ENCODE measurements around the gene OR1F1.
"Not testable (repeated sequence)": the region's sequence is repeated elsewhere in the genome, so short reads cannot be mapped to it uniquely, and the experiment has no call there.

Gene OR1F1

DNA sequence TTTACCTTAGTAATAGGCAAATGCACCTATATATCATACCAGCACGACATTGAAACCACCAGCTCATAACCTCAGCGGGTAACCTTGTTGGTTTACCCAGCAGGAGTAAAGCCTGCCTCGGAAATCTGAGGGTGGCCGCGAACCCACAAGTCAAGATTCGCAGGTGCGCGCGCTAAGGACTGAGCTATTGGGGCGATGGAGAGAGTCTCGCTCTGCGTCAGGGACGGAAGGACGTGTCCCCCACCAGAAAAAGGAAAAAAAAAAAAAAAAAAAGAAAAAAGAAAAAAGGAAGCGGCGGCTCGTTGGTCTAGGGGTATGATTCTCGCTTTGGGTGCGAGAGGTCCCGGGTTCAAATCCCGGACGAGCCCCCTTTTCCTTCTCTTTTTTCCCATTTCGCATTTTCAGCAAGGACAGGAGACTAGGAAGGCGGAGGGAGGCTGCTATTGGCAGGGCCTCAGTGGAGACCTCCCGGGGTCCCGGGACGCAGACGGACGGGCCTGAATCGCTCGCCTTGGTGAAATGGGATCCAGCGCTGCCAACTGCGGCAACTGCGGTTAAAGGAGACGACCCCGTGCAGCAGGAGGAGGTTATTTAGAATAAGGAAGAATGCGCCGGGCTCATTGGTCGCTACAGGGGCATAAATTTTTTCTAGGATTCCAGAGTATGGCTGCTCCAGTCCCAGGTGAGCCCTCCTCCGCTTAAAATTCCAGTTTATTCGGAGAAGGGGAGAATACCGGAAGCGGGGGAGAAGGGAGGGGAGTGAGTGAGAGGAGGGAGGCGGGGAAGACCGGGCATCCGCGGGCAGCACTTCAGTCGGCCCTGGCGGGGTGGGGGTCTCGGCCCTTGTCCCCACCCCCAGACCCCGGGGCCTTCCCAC is at the start of gene OR1F1:
Gene OR1F1 (plus strand): TSS at position 407 of the 877 bp plus-strand sequence.
- FAIRE-seq = peak; percentile 73
- peak; percentile 90 for DNase-seq (ENCODE audit: low spot score)

DNA sequence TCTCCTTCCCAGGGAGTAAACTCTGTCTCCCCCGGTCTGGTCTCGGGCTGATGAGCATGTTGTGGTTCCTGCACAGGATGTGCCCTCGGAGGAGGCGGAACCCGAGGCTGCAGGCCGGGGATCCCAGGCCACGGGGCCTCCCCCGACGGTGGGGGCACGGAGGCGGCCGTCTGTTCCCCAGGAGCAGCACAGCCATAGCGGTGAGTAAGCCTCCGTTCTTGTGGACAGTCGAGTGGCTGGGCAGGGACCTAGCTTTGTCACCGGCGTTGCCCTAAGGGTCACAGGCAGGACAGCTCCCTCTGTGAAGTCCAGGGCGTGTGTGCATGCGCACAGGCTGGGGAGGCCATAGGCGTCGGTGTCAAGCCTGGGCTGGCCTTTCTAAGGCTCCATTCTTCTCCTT is 49.7 kb upstream of the OR1F1 start:
- FAIRE-seq = no peak
- DNase-seq (ENCODE audit: low spot score) = peak; percentile 19

DNA sequence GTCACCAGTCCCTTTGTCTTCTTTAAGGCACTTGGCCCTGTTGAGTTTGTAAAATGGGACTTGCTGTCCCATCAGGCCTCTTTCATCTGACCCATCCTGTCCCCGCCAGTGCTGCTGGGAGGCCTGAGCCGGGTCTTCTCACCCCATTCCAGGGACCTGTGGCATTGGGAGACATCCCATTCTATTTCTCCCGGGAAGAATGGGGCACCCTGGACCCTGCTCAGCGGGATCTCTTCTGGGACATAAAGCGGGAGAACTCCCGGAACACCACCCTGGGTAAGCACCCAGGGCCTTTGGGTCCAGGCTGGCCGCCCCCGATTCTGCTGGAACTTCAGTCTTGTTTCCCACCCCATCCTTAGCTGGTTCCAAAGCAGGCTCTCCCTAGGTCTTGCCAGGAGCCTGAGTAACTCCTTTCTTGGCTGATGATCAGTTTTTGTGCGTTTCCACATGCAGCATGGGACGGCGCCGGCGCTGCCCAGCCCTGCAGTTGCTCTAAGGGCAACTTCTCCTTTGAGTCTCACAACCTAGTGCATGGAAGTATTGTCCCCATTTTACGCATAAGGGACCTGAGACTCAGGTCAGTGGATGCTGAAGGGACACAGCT is 49.1 kb upstream of the OR1F1 start:
- DNase-seq (ENCODE audit: low spot score) (no peak), FAIRE-seq (no peak)

GRCh38 chr16:3139561-3139960 is 48.4 kb upstream of the OR1F1 start:
- not testable (repeated sequence) for FAIRE-seq; DNase-seq (ENCODE audit: low spot score)

GRCh38 chr16:3140603-3141427 is 47.2 kb upstream of the OR1F1 start:
- FAIRE-seq (no peak), DNase-seq (ENCODE audit: low spot score) (no peak)

- FAIRE-seq = no peak
- DNase-seq (ENCODE audit: low spot score) = no peak
Measured at GRCh38 chr16:3141781-3142311, 46.2 kb upstream of the OR1F1 start.

- no peak for DNase-seq (ENCODE audit: low spot score)
- FAIRE-seq = no peak
Measured at GRCh38 chr16:3142327-3142726, 45.7 kb upstream of the OR1F1 start.

GRCh38 chr16:3142770-3143169 is 45.2 kb upstream of the OR1F1 start:
- DNase-seq (ENCODE audit: low spot score) (no peak), FAIRE-seq (no peak)

DNA sequence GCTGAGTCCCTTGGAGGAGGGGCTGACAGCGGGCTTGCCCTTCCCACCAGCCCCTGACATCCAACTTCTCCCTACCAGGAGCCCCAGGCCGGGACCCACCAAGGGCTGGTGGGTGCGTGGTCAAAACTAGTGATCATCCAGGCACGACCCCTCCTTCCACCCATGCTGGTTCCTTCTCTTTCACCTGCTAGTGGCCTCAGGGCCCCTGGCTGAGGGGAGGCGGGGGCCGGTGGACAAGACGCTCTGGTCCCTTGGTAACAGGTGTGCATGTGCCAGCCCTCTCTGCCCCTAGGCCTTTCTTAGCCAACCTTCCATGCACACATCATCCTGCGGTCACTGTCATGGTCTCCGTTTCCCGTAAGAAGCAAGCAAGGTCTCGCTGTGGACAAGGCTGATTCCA is 44.8 kb upstream of the OR1F1 start:
- DNase-seq (ENCODE audit: low spot score) = no peak
- FAIRE-seq = no peak

- FAIRE-seq = no peak
- no peak for DNase-seq (ENCODE audit: low spot score)
Measured at GRCh38 chr16:3143598-3144320, 44.2 kb upstream of the OR1F1 start.

DNA sequence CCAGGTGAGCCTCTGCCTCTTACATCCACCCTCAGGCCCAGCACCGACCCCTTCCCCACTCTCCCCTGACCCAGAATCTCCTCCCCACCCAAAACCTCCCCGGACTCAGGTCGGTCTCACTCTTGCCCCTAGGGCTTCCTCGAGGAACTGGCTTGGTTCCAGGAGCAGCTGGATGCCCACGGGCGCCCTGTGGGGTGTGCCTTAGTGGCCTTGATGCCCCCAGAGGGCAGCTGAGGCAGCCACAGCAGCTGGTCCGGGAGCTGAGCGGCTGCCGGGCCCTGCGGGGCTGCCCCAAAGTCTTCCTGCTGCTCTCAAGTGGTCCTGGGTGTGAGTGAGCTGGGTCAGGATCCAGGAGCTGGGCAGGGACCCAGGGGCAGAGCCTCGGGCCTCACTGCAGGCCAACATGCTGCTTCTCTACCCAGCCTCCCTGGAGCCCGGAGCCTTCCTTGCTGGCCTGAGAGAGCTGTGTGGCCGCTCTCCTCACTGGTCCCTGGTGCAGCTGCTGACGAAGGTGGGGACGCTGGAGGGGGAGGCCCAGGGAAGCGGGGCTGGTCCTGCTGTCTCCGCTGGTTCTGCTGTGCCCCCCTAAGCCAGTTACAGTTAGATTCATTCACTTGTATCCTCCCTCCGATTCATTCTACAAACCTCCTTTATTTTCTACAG is 43.6 kb upstream of the OR1F1 start:
- FAIRE-seq (no peak), DNase-seq (ENCODE audit: low spot score) (no peak)

DNA sequence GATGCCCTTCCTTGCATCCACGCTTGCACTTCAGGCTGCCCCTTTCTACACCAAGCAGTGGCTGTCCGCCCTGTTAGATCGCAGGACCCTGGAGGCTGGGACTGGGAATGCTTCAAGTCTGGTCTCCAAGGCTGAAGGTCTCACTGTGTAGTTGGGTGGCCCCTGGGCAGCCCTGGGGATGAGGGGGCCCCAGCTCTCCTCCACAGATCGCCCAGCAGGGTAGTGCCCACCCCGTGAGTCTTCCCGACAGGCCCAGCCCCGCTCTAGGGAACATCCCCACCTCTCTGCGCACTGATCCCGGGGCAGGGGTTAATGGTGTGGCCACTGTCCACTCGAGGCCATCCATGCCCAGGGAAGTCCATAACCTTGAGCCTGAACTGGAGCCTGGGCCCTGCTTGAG is 42.9 kb upstream of the OR1F1 start:
- DNase-seq (ENCODE audit: low spot score) (no peak), FAIRE-seq (no peak)

DNA sequence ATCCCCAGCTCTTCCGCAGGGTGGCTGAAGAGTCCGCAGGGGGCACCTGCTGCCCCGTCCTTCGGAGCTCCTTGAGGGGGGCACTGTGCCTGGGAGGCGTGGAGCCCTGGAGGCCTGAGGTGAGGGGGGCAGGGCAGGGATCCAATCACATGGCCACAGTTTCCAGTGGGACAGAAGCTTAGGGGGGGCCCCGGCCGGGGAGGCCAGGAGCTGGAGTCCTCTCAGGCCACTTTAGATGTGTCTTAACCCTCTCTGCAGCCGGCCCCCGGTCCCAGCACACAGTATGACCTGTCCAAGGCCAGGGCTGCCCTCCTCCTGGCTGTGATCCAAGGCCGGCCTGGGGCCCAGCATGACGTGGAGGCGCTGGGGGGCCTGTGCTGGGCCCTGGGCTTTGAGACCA is 42.3 kb upstream of the OR1F1 start:
- DNase-seq (ENCODE audit: low spot score) = no peak
- FAIRE-seq = no peak

DNA sequence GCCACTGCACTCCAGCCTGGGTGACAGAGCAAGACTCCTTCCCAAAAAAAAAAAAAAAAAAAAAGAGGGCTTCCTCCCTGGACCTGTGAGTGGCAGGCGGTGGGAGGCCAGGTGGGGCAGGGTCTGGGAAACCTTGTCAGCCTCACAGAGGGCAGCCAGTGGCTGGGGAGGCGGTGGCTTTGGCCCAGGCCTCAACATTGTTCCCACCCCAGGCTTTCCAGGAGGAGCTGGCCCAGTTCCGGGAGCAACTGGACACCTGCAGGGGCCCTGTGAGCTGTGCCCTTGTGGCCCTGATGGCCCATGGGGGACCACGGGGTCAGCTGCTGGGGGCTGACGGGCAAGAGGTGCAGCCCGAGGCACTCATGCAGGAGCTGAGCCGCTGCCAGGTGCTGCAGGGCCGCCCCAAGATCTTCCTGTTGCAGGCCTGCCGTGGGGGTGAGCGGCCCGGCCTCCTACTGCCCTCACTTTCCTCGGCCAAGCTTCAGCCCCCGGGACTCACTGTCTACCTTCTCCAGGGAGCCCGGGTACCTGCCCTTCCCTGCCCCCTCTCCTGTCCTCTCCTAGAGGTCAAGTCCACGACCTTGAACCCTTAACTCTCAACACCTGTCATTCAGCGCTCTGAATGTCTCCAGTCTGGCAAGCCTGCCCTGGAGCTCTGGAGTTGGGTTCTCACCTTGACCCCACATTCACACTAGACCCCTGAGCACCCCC is 40.8 kb upstream of the OR1F1 start:
- no peak for DNase-seq (ENCODE audit: low spot score)
- no peak for FAIRE-seq

DNA sequence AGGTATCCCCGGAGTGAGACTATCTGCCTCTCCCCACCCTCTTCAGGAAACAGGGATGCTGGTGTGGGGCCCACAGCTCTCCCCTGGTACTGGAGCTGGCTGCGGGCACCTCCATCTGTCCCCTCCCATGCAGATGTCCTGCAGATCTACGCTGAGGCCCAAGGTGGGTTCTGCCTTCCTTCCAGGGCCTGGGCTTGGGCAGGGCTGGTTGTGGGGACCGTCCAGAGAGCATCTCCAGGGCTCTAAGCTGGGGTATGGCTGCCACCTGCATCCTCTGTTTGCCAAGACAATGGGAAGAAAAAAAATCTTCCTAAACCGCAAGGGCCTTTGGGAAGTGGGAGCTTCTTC is 40.3 kb upstream of the OR1F1 start:
- no peak for FAIRE-seq
- DNase-seq (ENCODE audit: low spot score) = no peak

- DNase-seq (ENCODE audit: low spot score) = no peak
- FAIRE-seq = no peak
Measured at GRCh38 chr16:3148256-3149192, 39.5 kb upstream of the OR1F1 start.

DNA sequence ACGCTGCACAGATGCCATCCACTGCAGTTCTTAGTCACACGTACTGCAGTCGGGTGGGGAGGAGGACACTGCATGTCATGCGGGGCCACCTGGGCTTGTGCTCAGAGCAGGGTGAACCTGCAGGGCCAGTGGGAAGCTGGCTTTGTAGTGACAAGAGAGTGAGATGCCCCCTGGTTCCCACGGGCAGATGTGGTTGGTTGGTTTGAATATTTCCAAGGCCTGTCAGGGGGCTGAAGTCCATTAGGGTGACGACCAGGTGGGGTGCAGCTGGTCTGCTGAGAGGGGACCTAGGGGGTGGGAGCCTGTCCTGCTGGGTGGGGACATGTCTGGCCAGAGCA is 38.8 kb upstream of the OR1F1 start:
- FAIRE-seq = no peak
- DNase-seq (ENCODE audit: low spot score) = no peak

GRCh38 chr16:3149630-3150345 is 38.2 kb upstream of the OR1F1 start:
- DNase-seq (ENCODE audit: low spot score) (peak; percentile 41), FAIRE-seq (no peak)

All from RCC 7860 (cell line).